Measurements from ENCODE around the gene TMEM273. TPM values are rescaled to one million over a fixed set of nuclear protein-coding genes. Genes with fewer than 3 reads are reported as not detected.

Gene TMEM273
- polyA plus RNA-seq, 1 donor (not counting 4 experiments of a cell fraction or from before 2014, with no cell fraction given): not detected

DNA sequence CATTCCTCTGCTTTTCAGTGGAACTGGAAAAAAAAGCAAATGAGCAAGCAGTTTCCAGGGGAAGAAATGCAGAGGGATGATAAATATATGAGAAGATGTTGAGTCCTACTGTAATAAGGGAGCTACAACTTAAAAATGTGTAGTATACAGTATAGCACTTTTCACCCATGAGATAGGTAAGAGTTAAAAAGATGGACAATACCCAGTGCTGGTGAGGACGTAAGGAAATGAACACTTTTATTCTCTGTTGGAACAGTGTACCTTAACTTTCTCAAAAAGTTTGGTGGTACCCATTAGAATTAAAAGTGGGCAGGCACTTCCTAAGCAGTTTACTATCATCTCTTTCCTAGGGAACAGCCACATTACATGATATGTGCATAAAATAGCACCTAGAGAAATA, 51.7 kb downstream of the TMEM273 start:
- no peak overlapping the region for H3K4me2 ChIP-seq (ENCODE audit: control insufficient read depth, extremely low read depth, insufficient read depth, low read depth, low read length)
- FAIRE-seq (no peak), DNase-seq (ENCODE audit: low read depth, low spot score) (no peak)
- no peaks in the 10 kb centered on the region for H3K4me1 ChIP-seq (ENCODE audit: control insufficient read depth, extremely low read depth, insufficient read depth, low read length)
- no peaks in the 10 kb centered on the region for H3K36me3 ChIP-seq (ENCODE audit: control insufficient read depth in 2 of 2, extremely low read depth in 1 of 2, insufficient read depth in 2 of 2, low read length in 2 of 2)
- no peak overlapping the region for H2AFZ ChIP-seq (ENCODE audit: control insufficient read depth, low read length)
- no peaks in the 10 kb centered on the region for H3K9me3 ChIP-seq (ENCODE audit: control insufficient read depth, low read depth, low read length)
- no peaks in the 10 kb centered on the region for H3K27me3 ChIP-seq (ENCODE audit: control insufficient read depth, extremely low read depth, insufficient read depth, low read length)
- H3K9me1 ChIP-seq (ENCODE audit: control insufficient read depth, extremely low read depth, insufficient read depth, low read length): no peaks in the 10 kb centered on the region
- no peaks in the 10 kb centered on the region for H4K20me1 ChIP-seq (ENCODE audit: control insufficient read depth, extremely low read depth, insufficient read depth, low read length)
- dilution Hi-C loops (cut with MboI; ENCODE audit: extremely low pct_ligation_motif_present, low sequenced_read_pairs): no loop called here
- no peak overlapping the region for H3K9ac ChIP-seq (ENCODE audit: control insufficient read depth, extremely low read depth, insufficient read depth, low read length)
- no peaks in the 10 kb centered on the region for H3K79me2 ChIP-seq (ENCODE audit: control insufficient read depth, insufficient read depth, low read length)
- no peak overlapping the region for H3K4me3 ChIP-seq (ENCODE audit: control insufficient read depth in 2 of 3, extremely low read depth in 1 of 3, insufficient read depth in 2 of 3, low read depth in 1 of 3, low read length in 3 of 3)
- H3K27ac ChIP-seq (ENCODE audit: control insufficient read depth, insufficient read depth, low read length): no peak overlapping the region
- TF ChIP-seq CTCF (optimal IDR thresholded peaks at IDR 0.05 in 1 of 3, IDR thresholded peaks at IDR 0.05 in 1 of 3, conservative IDR thresholded peaks at IDR 0.05 in 1 of 3; ENCODE audit: extremely low read depth in 1 of 3, insufficient read depth in 2 of 3, low read length in 3 of 3) (no peak), EZH2 (IDR thresholded peaks at IDR 0.05; ENCODE audit: low read length) (no peak)

- Histone ChIP-seq H3K9me3 (ENCODE audit: control insufficient read depth, low read depth, low read length) (no peaks in the 10 kb centered on the region), H3K79me2 (ENCODE audit: control insufficient read depth, insufficient read depth, low read length) (no peaks in the 10 kb centered on the region), H3K4me3 (ENCODE audit: control insufficient read depth in 2 of 3, extremely low read depth in 1 of 3, insufficient read depth in 2 of 3, low read depth in 1 of 3, low read length in 3 of 3) (no peak overlapping the region), H3K9ac (ENCODE audit: control insufficient read depth, extremely low read depth, insufficient read depth, low read length) (no peak overlapping the region), H3K27me3 (ENCODE audit: control insufficient read depth, extremely low read depth, insufficient read depth, low read length) (no peaks in the 10 kb centered on the region), H4K20me1 (ENCODE audit: control insufficient read depth, extremely low read depth, insufficient read depth, low read length) (no peaks in the 10 kb centered on the region), H2AFZ (ENCODE audit: control insufficient read depth, low read length) (no peak overlapping the region), H3K27ac (ENCODE audit: control insufficient read depth, insufficient read depth, low read length) (no peak overlapping the region), H3K36me3 (ENCODE audit: control insufficient read depth in 2 of 2, extremely low read depth in 1 of 2, insufficient read depth in 2 of 2, low read length in 2 of 2) (no peaks in the 10 kb centered on the region), H3K4me1 (ENCODE audit: control insufficient read depth, extremely low read depth, insufficient read depth, low read length) (no peaks in the 10 kb centered on the region), H3K9me1 (ENCODE audit: control insufficient read depth, extremely low read depth, insufficient read depth, low read length) (no peaks in the 10 kb centered on the region), H3K4me2 (ENCODE audit: control insufficient read depth, extremely low read depth, insufficient read depth, low read depth, low read length) (no peak overlapping the region)
- dilution Hi-C loops (cut with MboI; ENCODE audit: extremely low pct_ligation_motif_present, low sequenced_read_pairs): no loop called here
- TF ChIP-seq CTCF (optimal IDR thresholded peaks at IDR 0.05 in 1 of 3, IDR thresholded peaks at IDR 0.05 in 1 of 3, conservative IDR thresholded peaks at IDR 0.05 in 1 of 3; ENCODE audit: extremely low read depth in 1 of 3, insufficient read depth in 2 of 3, low read length in 3 of 3) (no peak), EZH2 (IDR thresholded peaks at IDR 0.05; ENCODE audit: low read length) (no peak)
- no peak for DNase-seq (ENCODE audit: low read depth, low spot score)
- FAIRE-seq: no peak
Observed at GRCh38 chr10:49135575-49136313, 52.4 kb downstream of the TMEM273 start.

Measured in keratinocyte (primary cell).